Loucy (cell line): ENCODE results near the gene SLC30A9.

ENCODE experiments used
- H2AFZ ChIP-seq: fragments of 200-600 bp; sonication (generic); 2 replicates; pipeline ENCODE4 v1.6.0; 2016; ENCODE audit warnings: antibody characterized with exemption, mild to moderate bottlenecking, low read length, moderate library complexity
- H3F3A ChIP-seq: fragments of 200-600 bp; 2 replicates; pipeline ENCODE4 v1.6.0; 2016; ENCODE audit warnings: antibody characterized with exemption, low read depth, mild to moderate bottlenecking
- H3K27me3 ChIP-seq: fragments of 200-600 bp; sonication (generic); 2 replicates; pipeline ENCODE4 v1.6.1; 2014; ENCODE audit warnings: low read length, mild to moderate bottlenecking; ENCODE audit not compliant: insufficient read depth, poor library complexity, severe bottlenecking
- H3K36me3 ChIP-seq: fragments of 200-600 bp; sonication (generic); 2 replicates; pipeline ENCODE4 v1.6.1; 2016; ENCODE audit warnings: low read length; ENCODE audit not compliant: insufficient read depth
- H3K4me1 ChIP-seq: fragments of 200-600 bp; sonication (generic); 2 replicates; pipeline ENCODE4 v1.5.1; 2014; ENCODE audit warnings: low read length, mild to moderate bottlenecking; ENCODE audit not compliant: insufficient read depth, poor library complexity, severe bottlenecking
- H3K4me2 ChIP-seq: fragments of 200-600 bp; sonication (generic); 2 replicates; pipeline ENCODE4 v1.6.0; 2014; ENCODE audit warnings: antibody characterized with exemption, low read length, low read depth, mild to moderate bottlenecking; ENCODE audit not compliant: poor library complexity, severe bottlenecking
- H3K4me3 ChIP-seq: fragments of 200-600 bp; sonication (generic); 2 replicates; pipeline ENCODE4 v1.5.1; 2014; ENCODE audit warnings: low read length, mild to moderate bottlenecking, mixed read lengths; ENCODE audit not compliant: poor library complexity, severe bottlenecking
- H3K79me2 ChIP-seq: fragments of 200-600 bp; sonication (generic); 2 replicates; pipeline ENCODE4 v1.6.1; 2014; ENCODE audit warnings: low read length; ENCODE audit not compliant: insufficient read depth
- H3K9ac ChIP-seq: fragments of 200-600 bp; sonication (generic); 2 replicates; pipeline ENCODE4 v1.6.0; 2014; ENCODE audit warnings: mild to moderate bottlenecking, low read depth, low read length, moderate library complexity; ENCODE audit not compliant: poor library complexity, severe bottlenecking
- H3K9me2 ChIP-seq: fragments of 200-600 bp; sonication (generic); replicated peaks from 2 replicates; pipeline ENCODE4 v1.6.1; 2016; ENCODE audit warnings: low read depth, low read length, mixed read lengths
- H3K9me3 ChIP-seq: fragments of 200-600 bp; sonication (generic); 2 replicates; pipeline ENCODE4 v1.6.1; 2014; ENCODE audit warnings: mild to moderate bottlenecking, antibody characterized with exemption, low read length, low read depth; ENCODE audit not compliant: insufficient read depth
- H4K20me1 ChIP-seq: fragments of 200-600 bp; sonication (generic); 2 replicates; pipeline ENCODE4 v1.6.0; 2014; ENCODE audit warnings: antibody characterized with exemption, low read length, mild to moderate bottlenecking; ENCODE audit not compliant: insufficient read depth, poor library complexity, severe bottlenecking
- EZH2phosphoT487 ChIP-seq: fragments of 200-600 bp; IDR thresholded peaks from 2 replicates; pipeline ENCODE4 v1.6.1; 2018; ENCODE audit warnings: antibody characterized with exemption, mild to moderate bottlenecking, moderate library complexity, borderline replicate concordance
- TF ChIP-seq, protein P1 (sequence below): fragments of 200-600 bp; sonication (generic); conservative IDR thresholded peaks from 2 replicates; pipeline ENCODE4 v1.5.1; 2014; ENCODE audit warnings: mild to moderate bottlenecking, antibody characterized with exemption, low read length

The SLC30A9 gene

DNA sequence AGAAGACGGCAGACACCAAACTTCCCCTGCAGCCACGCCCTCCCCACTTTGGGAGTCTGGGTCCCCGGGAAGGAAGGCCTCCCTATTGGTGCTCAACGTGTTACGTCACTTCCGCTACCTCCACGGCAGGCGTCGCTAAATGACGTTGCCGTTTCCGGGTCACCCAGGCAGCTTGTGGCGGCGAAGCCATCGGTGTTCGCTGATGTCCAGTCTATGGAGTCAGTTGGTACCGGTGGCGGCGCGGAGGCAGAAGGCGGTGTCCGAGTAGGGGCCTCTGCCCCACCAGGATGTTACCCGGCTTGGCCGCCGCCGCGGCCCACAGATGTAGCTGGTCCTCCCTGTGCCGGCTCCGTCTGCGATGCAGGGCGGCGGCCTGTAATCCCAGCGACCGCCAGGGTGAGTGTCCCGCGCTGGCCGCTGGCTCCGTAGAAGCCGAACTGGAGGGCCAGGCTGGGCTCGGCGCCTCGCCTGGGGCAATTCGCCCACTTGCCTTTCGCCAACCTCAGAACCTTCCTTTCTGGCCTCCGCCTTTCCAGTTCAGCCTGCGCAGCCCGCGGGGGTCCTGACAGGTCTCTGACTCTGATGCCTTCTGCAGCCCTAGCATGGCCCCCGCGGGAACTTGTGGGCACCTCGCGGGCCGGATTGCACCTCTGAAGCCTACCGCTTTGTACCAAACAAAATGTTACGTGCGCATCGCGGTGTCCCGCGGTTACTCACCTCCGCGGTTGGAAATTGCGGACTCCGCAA lies at the start of gene SLC30A9:
Gene SLC30A9 (plus strand): TSS at position 166 of the 747 bp plus-strand sequence. CDS start 122 bp downstream, at position 288.
- Histone ChIP-seq H3K4me2 (peak within 1 kb of the TSS; percentile 84), H3K4me3 (peak within 1 kb of the TSS; percentile 91), H3K36me3 (no peaks in the 10 kb centered on the region), H3K4me1 (peaks cover 32% of the 10 kb centered on the region), H3K9me2 (no peaks in the 10 kb centered on the region), H3K9me3 (no peaks in the 10 kb centered on the region), H3K27me3 (no peaks in the 10 kb centered on the region), H4K20me1 (peaks cover 11% of the 10 kb centered on the region), H3F3A (no peaks in the 10 kb centered on the region), H3K9ac (peak within 1 kb of the TSS; percentile 90), H2AFZ (peak within 1 kb of the TSS; percentile 94), H3K79me2 (peaks cover 36% of the 10 kb centered on the region)
- no peak for TF ChIP-seq EZH2phosphoT487
- TF ChIP-seq, protein P1, sequence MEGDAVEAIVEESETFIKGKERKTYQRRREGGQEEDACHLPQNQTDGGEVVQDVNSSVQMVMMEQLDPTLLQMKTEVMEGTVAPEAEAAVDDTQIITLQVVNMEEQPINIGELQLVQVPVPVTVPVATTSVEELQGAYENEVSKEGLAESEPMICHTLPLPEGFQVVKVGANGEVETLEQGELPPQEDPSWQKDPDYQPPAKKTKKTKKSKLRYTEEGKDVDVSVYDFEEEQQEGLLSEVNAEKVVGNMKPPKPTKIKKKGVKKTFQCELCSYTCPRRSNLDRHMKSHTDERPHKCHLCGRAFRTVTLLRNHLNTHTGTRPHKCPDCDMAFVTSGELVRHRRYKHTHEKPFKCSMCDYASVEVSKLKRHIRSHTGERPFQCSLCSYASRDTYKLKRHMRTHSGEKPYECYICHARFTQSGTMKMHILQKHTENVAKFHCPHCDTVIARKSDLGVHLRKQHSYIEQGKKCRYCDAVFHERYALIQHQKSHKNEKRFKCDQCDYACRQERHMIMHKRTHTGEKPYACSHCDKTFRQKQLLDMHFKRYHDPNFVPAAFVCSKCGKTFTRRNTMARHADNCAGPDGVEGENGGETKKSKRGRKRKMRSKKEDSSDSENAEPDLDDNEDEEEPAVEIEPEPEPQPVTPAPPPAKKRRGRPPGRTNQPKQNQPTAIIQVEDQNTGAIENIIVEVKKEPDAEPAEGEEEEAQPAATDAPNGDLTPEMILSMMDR = no peak; the same call in 1 of the 2 replicates

DNA sequence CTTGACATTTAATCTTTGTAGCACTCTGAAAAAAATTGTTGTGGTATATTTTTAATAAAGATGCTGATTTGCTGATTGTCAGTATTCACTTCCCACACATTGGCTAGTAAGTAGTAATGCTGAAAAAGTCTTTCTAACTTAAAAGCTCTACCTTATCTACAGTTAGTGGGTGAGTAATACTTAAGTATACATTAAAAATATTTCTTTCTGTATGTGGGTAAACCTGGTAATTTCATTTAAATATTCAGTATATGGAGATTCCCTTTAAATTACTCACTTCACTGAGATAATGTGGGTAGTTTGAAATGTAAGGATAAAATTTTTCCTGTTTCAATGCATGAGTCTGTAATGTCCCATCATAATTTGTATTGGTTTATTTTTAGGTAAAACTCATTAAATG lies 49.5 kb upstream of the SLC30A9 start:
- peaks cover 73% of the 10 kb centered on the region for H3K79me2 ChIP-seq
- no peaks in the 10 kb centered on the region for H3K9me3 ChIP-seq

DNA sequence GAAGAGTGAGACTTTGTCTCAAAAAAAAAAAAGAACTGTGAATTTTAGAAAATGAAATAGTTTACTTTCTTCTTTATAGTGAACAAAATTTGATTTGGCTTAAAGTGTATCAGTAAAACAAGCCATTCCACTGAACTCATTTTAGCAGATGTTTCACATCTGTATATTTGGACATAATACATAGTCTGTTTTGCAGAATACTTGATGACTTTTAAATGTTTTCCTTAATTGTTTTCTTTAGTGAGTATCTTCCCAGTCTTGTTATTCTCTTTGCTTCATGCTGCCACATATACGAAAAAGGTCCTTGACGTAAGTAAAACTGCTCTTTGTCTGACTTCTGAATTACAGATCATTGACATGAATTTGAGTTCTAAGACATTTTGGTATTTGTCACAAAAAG lies 46.8 kb upstream of the SLC30A9 start:
- no peak overlapping the region for H3K9ac ChIP-seq
- peaks cover 54% of the 10 kb centered on the region for H3K79me2 ChIP-seq
- no peak overlapping the region for H3K4me2 ChIP-seq
- H3K36me3 ChIP-seq = peaks cover 49% of the 10 kb centered on the region
- H3K4me3 ChIP-seq = no peak overlapping the region
- no peaks in the 10 kb centered on the region for H3K9me3 ChIP-seq
- TF ChIP-seq, protein P1 = no peak
- no peak for TF ChIP-seq EZH2phosphoT487
- peaks cover 11% of the 10 kb centered on the region for H3K4me1 ChIP-seq
- peaks cover 34% of the 10 kb centered on the region for H4K20me1 ChIP-seq
- H3F3A ChIP-seq = no peaks in the 10 kb centered on the region
- no peak overlapping the region for H2AFZ ChIP-seq
- no peaks in the 10 kb centered on the region for H3K9me2 ChIP-seq
- no peaks in the 10 kb centered on the region for H3K27me3 ChIP-seq

More for the DNA sequence above, 49.5 kb upstream of the SLC30A9 start:
- Histone ChIP-seq H3K4me1 (peaks cover 21% of the 10 kb centered on the region), H3F3A (no peaks in the 10 kb centered on the region), H2AFZ (no peak overlapping the region), H3K9ac (no peak overlapping the region), H3K9me2 (no peaks in the 10 kb centered on the region), H3K27me3 (no peaks in the 10 kb centered on the region), H4K20me1 (peaks cover 60% of the 10 kb centered on the region), H3K4me3 (peak overlapping the region; percentile 0), H3K4me2 (peak overlapping the region; percentile 35), H3K36me3 (peaks cover 40% of the 10 kb centered on the region)
- no peak for TF ChIP-seq EZH2phosphoT487
- TF ChIP-seq, protein P1 = no peak
